Esophagus muscularis mucosa (tissue), 4 donors: Measurements from ENCODE around the gene PSMD11. TPM values are rescaled to one million over a fixed set of nuclear protein-coding genes. Genes with fewer than 3 reads are reported as not detected.

Source experiments
- DNase-seq: peaks from one replicate; pipeline ENCODE4 v3.0.0-alpha.2; 2017; ENCODE audit errors: extremely low spot score
- H3K27ac ChIP-seq, 4 donors: fragments of 200-600 bp; sonication (generic); replicated peaks in 1 of 4; 1 replicate in 3 of 4; 2 replicates in 1 of 4; pipeline ENCODE4 v1.5.1; 2016 to 2019; ENCODE audit warnings: mild to moderate bottlenecking in 1 of 4
- H3K27me3 ChIP-seq, 4 donors: fragments of 200-600 bp; sonication (generic); one replicate each; pipeline versions ENCODE4 v1.5.1 to v1.6.0; 2016 to 2019
- H3K36me3 ChIP-seq, 4 donors: fragments of 200-600 bp; sonication (generic); one replicate each; pipeline ENCODE4 v1.5.1; 2016 to 2019
- H3K4me1 ChIP-seq, 4 donors: fragments of 200-600 bp; sonication (generic); one replicate each; pipeline ENCODE4 v1.5.1; 2016 to 2019
- H3K4me3 ChIP-seq, 4 donors: fragments of 200-600 bp; sonication (generic); 1 replicate in 2 of 4; 2 replicates in 2 of 4; pipeline ENCODE4 v1.5.1; 2016 to 2019; ENCODE audit warnings: mild to moderate bottlenecking in 4 of 4, moderate library complexity in 1 of 4
- H3K9me3 ChIP-seq, 4 donors: fragments of 200-600 bp; sonication (generic); 1 replicate in 3 of 4; 2 replicates in 1 of 4; pipeline ENCODE4 v1.5.1; 2016 to 2019
- CTCF ChIP-seq, 3 experiments: fragments of 200-600 bp in 2 of 3; fragments of 450-650 bp in 1 of 3; sonication (generic) in 2 of 3; IDR thresholded peaks; one replicate each; pipeline ENCODE4 v1.5.1; 2017 to 2019; ENCODE audit warnings: antibody characterized with exemption in 3 of 3, mild to moderate bottlenecking in 2 of 3, moderate library complexity in 1 of 3
- EP300 ChIP-seq: sonication (generic); formaldehyde crosslinking; IDR thresholded peaks from one replicate; pipeline ENCODE4 v1.6.1; 2017; ENCODE audit warnings: antibody characterized with exemption
- POLR2A ChIP-seq: fragments of 450-650 bp; IDR thresholded peaks from one replicate; pipeline ENCODE4 v1.6.1; 2017; ENCODE audit warnings: antibody characterized with exemption, moderate library complexity, mild to moderate bottlenecking, low read depth
- POLR2AphosphoS5 ChIP-seq, 2 donors: sonication (generic); formaldehyde crosslinking; IDR thresholded peaks; one replicate each; pipeline ENCODE4 v1.6.1; 2017; ENCODE audit warnings: antibody characterized with exemption in 2 of 2
- WGBS: methylation state at CpG from one replicate; pipeline ENCODE4 v1.1.5; 2018; 5-methylcytosine and 5-hydroxymethylcytosine counted together
- intact Hi-C: fragments of 100-400 bp; cut with DNase I; formaldehyde crosslinking; loops from one replicate; pipeline ENCODE4 v1.15.1; 2023
- total RNA-seq, 4 donors: library from RNA; depleted of rRNA; stranded (reverse); fragments of >200 nt; gene quantifications; one replicate each; pipeline versions ENCODE4 v1.1.0 to v1.2.1, GENCODE V29; 2016

Gene PSMD11
- total RNA-seq, 4 donors from 2014 or later, result 39.9 to 70.2 (median 64.7) TPM

- intact Hi-C loops, result no loop called here
- DNase-seq, result no peak
- no peak for TF ChIP-seq POLR2AphosphoS5 (IDR thresholded peaks at IDR 0.05)
- no peak for TF ChIP-seq POLR2A
- no peak for TF ChIP-seq CTCF (IDR thresholded peaks at IDR 0.05)
- TF ChIP-seq EP300, result no peak
- Histone ChIP-seq H3K27ac (no peak overlapping the region), H3K4me1 (no peaks in the 10 kb centered on the region), H3K9me3 (no peaks in the 10 kb centered on the region), H3K27me3 (no peaks in the 10 kb centered on the region), H3K4me3 (no peak overlapping the region), H3K36me3 (peaks cover 87 to 100% (median 98%) of the 10 kb centered on the region in 4 donors)
- WGBS, result 89% methylated on average over 8 of the region's 8 CpGs
These were observed 32.9 kb downstream of the PSMD11 start for GRCh38 chr17:32477220-32477619.

- Histone ChIP-seq H3K4me3 (no peak overlapping the region), H3K4me1 (peaks cover 13 to 18% (median 15%) of the 10 kb centered on the region in 4 donors), H3K27me3 (no peaks in the 10 kb centered on the region), H3K9me3 (no peaks in the 10 kb centered on the region), H3K27ac (no peak overlapping the region), H3K36me3 (peaks cover 84 to 89% (median 87%) of the 10 kb centered on the region in 4 donors)
- WGBS, result 88% methylated on average over 5 of the region's 5 CpGs
- TF ChIP-seq POLR2AphosphoS5 (IDR thresholded peaks at IDR 0.05), result no peak
- TF ChIP-seq POLR2A, result no peak
- no peak for TF ChIP-seq EP300
- no peak for TF ChIP-seq CTCF (IDR thresholded peaks at IDR 0.05)
- intact Hi-C loops, result no loop called here
- no peak for DNase-seq
These were observed 34.8 kb downstream of the PSMD11 start for GRCh38 chr17:32479074-32479617.

- Histone ChIP-seq H3K27ac (no peak overlapping the region), H3K9me3 (no peaks in the 10 kb centered on the region), H3K27me3 (no peaks in the 10 kb centered on the region), H3K4me3 (no peak overlapping the region), H3K36me3 (peaks cover 64 to 68% (median 66%) of the 10 kb centered on the region in 4 donors), H3K4me1 (peaks cover 25 to 37% (median 28%) of the 10 kb centered on the region in 4 donors)
- WGBS, result 80% methylated on average over 8 of the region's 8 CpGs
- no peak for DNase-seq
- intact Hi-C loops, result loop anchor here (5.0 kb wide), 2 partner anchors 276 to 396 kb away; partner anchors contain the start of gene MYO1D
- no peak for TF ChIP-seq CTCF (IDR thresholded peaks at IDR 0.05)
- TF ChIP-seq POLR2A, result no peak
- TF ChIP-seq POLR2AphosphoS5 (IDR thresholded peaks at IDR 0.05), result no peak
- TF ChIP-seq EP300, result no peak
These were observed 36.9 kb downstream of the PSMD11 start for GRCh38 chr17:32481193-32481592.

GRCh38 chr17:32482568-32483320, 38.4 kb downstream of the PSMD11 start:
- Histone ChIP-seq H3K27me3 (no peaks in the 10 kb centered on the region), H3K9me3 (no peaks in the 10 kb centered on the region), H3K4me3 (no peak overlapping the region), H3K4me1 (peaks cover 29 to 43% (median 37%) of the 10 kb centered on the region in 4 donors), H3K27ac (peak overlapping the region; percentile 24 to 63 (median 42)), H3K36me3 (peaks cover 49 to 53% (median 51%) of the 10 kb centered on the region in 4 donors)
- TF ChIP-seq POLR2AphosphoS5 (IDR thresholded peaks at IDR 0.05), result no peak
- no peak for TF ChIP-seq CTCF (IDR thresholded peaks at IDR 0.05)
- no peak for TF ChIP-seq EP300
- no peak for TF ChIP-seq POLR2A
- DNase-seq, result no peak
- WGBS, result 68% methylated on average over 11 of the region's 11 CpGs
- intact Hi-C loops, result loop anchor here (5.0 kb wide), 2 partner anchors 275 to 395 kb away; partner anchors contain the start of gene MYO1D
